ENCODE results near the gene RIN3.

The RIN3 gene

DNA sequence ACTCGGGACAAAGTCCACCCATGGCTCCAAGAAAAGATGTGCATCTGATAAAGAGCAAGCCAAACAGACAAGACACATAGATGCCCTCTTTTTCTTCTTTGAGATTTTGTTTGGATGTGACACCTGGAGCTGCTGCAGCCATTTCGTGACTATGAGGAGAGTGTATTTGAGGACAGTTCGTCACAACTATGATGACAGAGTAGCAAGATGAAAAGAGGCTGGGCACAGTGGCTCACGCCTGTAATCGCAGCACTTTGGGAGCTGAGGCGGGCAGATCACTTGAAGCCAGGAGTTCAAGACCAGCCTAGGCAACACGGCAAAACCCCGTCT is 213.3 kb downstream of the RIN3 start:
- no peak for DNase-seq

DNA sequence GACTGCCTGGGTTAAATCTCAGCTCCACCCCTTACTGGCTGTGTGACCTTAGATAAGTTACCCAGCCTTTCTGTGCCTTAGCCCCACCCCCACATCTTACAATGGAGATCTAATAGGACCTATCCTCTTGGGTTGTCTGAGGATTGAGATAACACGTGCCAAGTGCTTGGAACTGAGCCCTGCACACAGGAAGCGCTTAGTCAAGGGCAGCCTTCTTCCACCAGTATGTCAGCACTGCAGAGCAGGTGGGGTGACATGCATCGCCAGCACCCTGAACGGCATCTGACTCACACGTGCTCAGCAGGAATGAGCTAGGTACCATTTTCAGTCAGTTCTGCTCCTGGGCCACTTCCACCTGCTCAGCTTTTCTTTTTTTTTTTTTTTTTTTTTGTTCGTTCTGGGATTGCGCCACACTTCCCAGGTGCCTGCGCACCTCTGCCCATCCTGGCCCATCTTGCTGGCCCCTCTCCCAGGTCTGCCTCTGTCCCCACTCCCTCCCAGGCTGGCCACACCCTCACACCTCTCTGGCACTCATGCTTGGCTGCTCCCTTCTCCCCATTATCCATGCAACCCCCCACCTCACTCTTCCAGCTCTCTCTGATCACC is 215.3 kb downstream of the RIN3 start:
- DNase-seq: peak; percentile 70

GRCh38 chr14:92729634-92730358 is 216.2 kb downstream of the RIN3 start:
- DNase-seq: peak; percentile 61

GRCh38 chr14:92731622-92732115 is 218.1 kb downstream of the RIN3 start:
- DNase-seq: no peak

- DNase-seq: no peak
Measured at GRCh38 chr14:92733007-92733406, 219.4 kb downstream of the RIN3 start.

DNA sequence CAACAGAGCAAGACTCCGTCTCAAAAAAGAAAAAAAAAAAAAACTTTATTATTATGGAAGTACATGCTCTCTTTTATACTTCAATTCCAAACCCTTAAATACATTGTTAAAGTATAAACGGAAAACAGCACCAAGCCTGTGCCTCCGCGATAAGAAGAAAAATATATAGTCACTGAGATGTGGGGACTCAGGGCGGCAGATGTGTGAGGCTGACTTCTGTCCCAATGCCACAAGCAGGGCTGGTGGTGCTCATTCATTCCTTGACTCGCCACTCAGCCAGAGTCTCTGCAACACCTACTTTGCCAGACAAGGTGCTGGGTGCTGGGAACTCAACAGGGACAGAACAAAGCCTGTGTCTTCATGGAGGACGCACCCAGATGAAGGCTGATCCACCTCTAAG is 221.0 kb downstream of the RIN3 start:
- DNase-seq: no peak

DNA sequence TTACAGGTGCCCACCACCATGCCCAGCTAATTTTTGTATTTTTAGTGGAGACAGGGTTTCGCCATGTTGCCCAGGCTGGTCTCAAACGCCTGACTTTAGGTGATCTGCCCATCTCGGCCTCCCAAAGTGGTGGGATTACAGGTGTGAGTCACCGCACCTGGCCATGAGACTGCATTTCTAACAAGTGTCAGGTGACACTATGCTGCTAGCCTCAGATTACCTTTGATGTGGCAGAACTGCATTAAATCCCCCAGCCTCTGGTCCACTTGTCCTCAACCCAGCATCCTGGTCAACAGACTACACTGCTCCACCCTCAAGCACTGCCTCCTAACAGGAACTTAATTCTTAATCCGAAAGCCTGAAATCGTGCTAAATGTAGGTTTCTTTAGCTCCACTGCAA is 221.8 kb downstream of the RIN3 start:
- no peak for DNase-seq

DNA sequence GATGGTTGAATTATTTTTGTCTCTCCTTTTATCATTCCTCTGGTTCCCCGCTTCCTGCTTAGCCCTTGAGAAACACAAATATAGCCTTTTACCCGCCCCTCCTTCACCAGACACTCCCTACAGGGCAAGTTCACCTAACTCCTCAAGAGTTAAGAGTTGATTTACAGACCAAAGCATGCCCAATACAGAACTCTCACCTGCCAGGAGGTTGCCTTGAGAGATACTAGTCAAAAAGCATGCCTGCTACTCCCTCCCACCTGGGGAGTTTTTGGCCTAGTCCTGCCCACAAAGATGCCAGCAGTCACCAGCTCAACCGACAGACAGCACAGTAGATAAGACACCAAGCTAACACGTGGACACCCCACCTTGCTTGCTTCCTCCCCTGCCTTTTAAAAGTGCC is 223.6 kb downstream of the RIN3 start:
- DNase-seq: no peak

GRCh38 chr14:92737619-92738188 is 224.1 kb downstream of the RIN3 start:
- no peak for DNase-seq

All from activated CD8-positive, alpha-beta memory T cell treated with anti-CD3 and anti-CD28 coated beads, Interleukin-2, amount 50 U/mL, for 48 hours (primary cell).